HG03097 (cell line): ENCODE data around the gene SERPINI1.
"Not testable (repeated sequence)": the region's sequence is repeated elsewhere in the genome, so short reads cannot be mapped to it uniquely, and the experiment has no call there.

Experiments
- ATAC-seq: cut with Tn5 transposase; IDR thresholded peaks from one replicate; pipeline ENCODE4 v1.9.1; 2021; ENCODE audit not compliant: unreplicated experiment, low FRiP score

The SERPINI1 gene

DNA sequence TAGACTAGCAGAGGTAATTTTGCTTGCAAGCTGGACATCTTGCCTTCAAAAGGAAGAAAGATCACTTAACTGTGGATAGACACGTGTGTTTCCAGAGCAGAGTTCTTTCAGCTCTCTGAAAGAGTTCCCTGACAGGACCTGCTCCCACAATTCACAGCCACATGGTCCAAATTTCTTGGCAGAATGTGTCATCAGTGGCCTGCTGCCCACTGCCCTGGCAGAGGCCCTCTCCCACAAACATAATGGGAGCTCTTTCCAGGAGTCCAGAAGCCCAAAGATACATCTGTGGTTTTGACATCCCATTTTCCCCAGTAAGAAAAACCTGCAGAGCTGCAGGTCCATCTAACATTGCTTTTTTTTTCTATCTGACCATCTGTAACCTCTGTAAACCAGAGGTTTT, 48.3 kb downstream of the SERPINI1 start:
- ATAC-seq, result no peak

DNA sequence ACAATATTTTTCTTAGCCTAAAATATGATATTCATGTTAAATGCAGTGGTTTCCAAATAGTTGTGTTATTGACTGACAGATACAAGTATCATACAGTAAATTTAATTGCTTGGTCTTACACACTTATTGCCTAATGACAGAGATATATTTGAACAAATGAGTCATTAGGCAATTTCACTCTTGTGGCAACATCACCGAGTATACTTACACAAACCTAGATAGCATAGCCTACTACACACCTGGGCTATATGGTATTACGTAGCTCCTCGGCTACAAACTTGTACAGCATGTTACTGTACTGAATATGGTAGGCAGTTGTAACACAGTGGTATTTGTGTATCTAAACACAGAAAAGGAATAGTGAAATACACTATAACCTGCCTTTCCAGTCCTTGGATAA, 50.3 kb downstream of the SERPINI1 start:
- ATAC-seq, result no peak

DNA sequence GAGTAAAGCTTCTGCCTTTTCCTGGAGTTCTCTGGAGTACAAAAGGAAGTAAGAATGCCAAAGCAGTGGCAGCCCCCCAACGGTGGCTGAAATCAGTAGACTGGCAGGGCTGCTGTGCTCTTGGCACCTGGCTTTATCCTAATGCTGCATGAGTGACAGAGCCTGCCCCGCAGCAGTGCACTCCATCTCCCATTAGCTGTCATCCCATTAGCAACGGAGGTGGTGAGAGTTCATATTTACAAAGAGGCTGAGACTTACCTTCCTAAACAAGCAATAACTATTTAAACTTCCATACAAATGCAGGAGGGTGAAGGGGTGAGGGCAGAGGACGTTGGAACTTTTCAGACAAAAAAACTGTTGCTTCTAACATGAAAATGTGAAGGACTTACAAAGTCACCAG, 51.9 kb downstream of the SERPINI1 start:
- ATAC-seq, result no peak

DNA sequence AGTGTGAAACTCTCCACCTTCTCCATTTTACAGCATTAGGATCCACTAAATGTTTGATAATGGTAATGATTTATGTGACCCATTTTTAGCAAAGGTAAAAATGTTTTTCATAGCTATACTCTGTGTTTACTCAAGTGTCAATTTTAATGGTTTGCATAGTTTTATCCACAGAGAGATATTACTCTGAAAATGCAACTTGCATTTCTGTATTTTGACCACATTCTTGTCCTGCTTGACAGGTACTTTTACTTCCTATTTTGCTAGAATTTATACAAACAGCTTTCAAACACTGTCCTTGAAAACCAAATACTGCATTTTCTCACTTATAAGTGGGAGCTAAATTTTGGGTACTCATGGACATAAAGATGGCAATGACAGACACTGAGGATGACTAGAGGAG, 62.9 kb downstream of the SERPINI1 start:
- ATAC-seq, result no peak

DNA sequence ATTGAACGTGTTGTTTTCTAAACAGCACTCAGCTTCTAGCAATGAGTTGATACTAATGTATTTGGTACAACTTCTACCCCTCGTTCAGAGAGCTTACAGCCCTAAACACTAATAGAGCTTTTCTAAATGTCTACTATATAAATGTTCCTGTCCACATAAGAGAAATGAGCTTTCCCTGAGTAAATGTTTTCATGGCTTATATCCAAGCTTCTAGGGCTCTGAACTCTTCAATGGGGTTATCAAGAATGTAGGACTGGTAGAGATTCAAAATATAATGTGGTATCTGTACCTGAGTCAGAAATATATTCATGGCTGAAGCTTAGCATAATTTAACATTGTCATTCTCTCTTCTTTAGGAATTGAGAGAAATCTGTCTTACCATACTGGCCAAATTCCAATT, 73.4 kb downstream of the SERPINI1 start:
- ATAC-seq, result no peak

DNA sequence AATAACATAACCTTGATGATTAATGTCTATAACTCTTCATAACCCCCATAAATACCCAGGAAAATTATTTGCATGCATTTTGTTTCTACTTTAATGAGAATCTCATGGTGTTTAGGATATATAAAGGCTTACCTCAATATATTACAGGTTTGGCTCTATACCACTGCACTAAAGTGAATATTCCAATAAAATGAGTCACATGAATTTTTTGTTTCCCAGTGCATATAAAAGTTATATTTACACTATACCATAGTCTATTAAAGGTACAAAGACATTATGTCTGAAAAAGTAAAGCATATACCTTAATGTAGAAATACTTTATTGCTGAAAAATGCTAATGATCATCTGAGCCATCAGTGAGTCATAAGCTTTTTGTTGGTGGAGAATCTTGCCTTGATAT, 74.7 kb downstream of the SERPINI1 start:
- ATAC-seq, result no peak

DNA sequence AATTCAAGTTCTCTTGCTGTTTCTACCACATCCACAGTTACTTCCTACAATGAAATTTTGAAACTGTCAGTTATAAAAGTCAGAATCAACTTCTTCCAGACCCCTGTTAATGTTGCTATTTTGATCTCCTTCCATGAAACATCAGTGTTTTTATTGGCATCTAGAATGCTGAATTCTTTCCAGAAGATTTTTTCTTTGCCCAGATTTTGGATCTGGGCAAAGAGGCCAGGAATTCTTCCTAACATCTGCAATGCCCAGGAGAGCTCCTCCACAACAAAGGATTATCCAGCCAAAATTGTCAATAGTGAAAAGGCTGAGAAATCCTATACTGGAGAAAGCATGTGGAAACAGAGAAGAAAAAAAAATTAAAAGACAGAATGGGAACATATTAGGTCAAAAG, 75.5 kb downstream of the SERPINI1 start:
- ATAC-seq, result no peak

DNA sequence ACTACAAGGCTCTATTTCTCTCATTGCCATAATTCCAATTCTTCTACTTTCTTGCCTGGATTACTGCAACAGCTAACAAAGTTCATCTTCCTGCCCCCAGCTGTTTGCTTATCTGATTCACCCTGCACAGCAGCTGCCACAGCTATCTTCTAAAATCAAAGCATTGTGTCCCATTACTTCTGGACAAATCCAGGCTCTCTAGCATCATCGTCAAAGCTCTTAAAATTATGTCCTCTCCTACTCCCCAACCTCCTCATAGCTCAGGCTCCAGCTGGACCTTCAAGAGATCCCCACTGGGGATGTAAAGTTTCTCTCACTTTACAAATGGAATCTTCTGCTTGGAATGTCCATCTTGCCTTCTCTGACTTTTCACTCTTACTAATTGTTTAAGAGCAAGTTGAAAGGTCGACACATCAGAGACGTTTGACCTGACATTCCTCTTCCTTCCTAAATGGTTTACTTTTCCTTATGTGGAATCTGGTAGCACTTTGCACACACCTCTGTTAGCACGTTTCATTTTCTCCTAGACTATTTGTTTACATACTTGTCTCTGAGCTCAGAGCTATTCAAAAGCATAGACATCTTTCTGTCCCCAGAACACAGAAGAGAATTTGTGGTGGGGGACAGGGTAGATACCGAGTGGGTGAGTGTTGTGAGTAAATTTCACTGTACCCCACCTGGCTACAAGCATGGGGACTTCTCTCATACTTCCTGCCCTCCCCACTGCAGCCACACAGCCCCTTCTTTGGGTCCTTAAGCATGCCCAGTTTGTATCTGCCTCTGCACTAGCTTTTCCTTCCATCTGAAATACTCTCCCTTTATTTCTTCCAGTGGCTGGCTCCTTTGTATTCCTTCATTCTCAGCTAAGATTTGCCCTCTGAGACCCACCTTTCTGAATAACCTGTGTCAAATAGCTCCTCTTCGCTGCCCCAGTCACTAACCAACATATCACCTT, 77.9 kb downstream of the SERPINI1 start:
- ATAC-seq, result no peak

DNA sequence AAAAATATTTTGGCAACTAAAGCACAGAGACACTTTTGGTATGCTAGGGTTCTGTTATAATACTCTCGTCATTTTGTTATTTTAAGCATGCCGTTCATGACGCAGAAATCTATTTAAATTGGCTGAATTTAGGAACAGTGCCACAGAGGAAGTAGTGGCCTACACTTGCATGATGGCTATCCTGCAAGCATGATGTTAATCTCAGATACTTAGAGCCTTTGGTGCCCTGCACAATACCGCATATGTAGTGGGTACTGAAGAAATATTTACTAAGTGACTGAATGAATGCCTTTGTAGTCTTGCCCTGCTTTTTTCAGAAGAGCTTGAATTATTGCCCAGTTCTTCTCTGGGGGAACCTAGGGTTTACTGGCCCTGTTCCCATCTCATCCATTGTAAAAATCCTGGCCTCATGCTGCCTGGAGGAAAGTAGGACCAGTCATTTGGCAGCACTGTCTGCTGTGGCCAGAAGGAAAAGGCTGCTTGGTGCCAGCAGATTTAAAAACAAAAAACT, 79.0 kb downstream of the SERPINI1 start:
- ATAC-seq, result no peak

DNA sequence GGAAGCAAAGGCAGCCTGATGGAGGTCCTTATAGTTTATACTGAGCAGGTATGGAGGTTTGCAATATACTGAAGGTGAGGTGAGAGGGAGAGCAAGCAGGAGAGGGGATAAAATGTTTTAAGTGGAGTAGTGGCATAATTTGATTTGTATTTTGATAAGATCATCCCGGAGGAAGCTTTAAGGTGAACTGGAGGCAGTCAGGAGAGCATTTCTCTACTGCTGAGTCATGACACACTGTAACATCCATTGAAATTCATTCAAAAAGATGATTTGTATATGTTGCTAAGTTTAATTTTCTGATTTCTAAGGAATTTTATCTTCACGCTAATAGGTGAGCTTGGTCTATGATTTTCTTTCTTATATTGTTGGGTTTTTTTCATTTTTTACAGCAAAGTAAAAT, 81.4 kb downstream of the SERPINI1 start:
- no peak for ATAC-seq

DNA sequence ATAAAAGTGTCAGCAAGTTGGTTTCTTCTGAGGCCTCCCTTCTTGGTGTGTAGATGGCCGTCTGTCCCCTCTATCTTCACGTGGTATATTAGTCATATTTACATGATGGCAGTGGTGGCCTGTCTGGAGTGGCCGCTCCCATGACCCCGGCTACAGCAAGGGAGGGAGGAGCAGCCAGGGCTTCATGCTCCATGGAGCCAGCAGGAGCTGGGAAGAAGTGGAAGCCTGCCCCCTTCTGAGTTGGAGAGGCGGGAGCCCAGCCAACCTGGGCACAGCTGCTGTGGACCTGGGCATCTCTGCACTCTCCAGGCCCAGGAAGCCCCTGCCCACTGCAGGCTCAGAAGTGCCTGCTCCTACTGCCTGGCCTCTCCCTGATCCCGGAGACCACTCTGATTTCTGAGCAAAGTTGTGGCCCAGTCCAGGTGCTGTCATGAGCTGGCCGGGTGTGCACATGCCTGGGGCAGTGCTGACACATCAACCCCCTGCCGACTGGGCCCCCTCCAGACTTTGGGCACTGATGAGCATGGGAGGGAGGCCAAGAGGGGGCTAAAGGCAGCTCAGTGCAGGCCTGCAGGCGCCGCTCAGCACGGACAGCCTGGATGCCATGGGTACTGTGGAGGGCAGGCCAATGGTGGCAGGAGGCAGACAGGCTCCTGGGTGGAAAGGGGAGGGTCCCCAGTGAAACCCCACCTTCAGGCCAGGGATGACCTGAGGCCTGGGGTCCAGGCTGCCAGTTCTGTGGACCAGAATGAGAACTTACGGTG, 84.8 kb downstream of the SERPINI1 start:
- ATAC-seq, result no peak

DNA sequence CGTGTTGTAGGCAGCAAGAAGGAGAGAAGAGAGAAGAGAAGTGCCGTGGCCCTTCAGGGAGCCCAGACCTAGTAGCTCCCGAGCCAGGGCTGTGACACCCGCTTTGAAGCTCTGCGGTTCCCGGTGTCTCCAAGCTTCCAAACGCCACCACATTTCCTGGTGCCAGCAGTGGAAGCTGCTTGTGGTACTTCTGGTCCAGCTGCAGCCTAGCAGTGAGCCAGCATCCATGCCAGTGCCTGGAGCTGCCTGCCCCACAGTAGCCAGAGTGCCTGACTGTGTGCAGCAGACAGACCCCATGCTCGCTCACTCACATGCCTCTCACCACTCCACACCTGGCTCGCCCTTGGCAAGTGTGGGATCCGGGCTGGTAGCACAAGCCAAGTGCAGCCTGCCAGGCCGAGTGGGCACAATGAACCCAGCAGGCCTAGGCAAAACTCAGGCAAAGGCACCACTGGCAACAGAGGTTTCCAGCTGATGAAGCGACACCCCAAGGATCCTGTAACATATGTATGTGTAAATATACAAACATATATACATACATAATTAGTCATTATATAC, 85.8 kb downstream of the SERPINI1 start:
- no peak for ATAC-seq

DNA sequence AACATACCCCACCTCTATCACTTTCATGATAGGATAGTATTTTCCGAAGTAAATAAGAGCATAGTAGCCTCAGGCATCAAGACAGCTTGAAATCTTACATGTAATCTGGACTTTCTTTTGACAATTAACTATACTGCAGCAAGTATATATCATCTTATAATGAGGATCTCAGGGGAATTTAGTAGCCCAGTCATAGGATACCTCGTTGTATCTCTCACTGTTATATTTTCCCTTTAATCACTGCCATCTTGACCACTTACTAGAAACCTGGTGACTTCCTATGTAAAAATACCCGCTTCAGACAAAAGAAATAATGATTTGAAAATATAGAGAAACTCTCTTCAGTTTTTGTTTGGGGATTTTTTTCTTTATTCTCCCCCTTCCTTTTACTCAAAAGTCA, 88.2 kb downstream of the SERPINI1 start:
- no peak for ATAC-seq

DNA sequence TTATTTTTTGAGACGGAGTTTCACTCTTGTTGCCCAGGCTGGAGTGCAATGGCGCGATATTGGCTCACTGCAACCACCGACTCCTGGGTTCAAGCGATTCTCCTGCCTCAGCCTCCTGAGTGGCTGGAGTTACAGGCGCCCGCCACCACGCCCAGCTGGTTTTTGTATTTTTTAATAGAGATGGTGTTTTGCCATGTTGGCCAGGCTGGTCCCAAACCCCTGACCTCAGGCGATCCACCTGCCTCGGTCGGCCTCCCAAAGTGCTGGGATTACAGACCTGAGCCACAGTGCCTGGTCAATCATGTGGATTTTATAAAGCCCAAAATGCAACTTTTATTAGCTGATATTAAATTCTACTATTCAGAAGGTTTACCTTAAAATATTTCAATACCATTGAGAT, 92.1 kb downstream of the SERPINI1 start:
- ATAC-seq, result not testable (repeated sequence)

DNA sequence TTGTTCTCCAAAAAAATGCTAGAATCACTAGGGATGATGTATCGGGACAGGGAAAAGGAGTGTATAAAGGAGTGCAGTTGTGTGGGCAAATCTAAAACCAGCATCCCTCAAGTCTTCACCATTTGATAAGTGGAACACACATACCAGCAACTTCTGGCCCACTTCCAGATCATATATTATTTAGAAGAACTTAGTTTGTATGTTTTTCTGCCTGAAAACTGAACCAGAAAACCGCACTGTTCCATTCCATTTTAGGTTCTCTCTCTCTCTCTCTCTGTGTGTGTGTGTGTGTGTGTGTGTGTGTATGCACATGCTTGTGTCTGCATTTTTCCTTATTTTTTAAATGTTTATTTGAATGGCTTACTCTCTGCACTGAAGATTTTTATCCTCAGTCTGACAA, 93.5 kb downstream of the SERPINI1 start:
- no peak for ATAC-seq

DNA sequence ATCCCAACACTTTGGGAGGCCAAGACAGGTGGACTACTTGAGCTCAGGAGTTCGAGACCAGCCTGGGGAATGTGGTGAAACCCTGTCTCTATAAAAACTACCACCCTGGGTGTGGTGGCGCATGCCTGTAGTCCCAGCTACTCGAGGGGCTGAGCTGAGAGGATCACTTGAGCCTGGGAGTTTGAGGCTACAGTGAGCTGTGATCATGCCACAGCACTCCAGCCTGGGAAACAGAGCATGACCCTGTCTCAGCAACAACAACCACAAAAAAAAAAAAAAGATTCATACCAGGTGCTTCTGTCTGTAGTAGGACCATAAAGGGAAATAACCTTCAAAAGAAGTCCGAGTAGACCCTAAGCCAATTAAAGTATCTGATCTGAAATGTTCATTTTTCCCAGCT, 94.5 kb downstream of the SERPINI1 start:
- no peak for ATAC-seq

DNA sequence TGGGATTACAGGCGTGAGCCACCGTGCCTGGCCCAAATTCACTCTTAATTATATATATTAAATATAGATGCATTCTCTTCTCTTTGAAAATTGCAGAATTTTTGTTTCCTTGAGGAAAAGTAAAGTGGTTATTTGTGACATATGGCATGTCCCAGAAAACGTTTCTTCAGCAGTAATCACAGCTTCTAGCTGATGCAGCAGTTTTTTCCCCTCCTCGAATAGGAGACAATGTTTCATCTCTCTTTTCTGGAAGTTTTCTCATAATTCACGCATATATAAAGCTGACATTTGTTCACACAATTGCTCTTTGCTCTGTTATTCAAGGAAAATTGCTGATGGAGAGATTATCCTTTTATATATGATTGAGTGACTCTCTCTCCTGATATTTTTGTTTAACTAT, 99.8 kb downstream of the SERPINI1 start:
- no peak for ATAC-seq

DNA sequence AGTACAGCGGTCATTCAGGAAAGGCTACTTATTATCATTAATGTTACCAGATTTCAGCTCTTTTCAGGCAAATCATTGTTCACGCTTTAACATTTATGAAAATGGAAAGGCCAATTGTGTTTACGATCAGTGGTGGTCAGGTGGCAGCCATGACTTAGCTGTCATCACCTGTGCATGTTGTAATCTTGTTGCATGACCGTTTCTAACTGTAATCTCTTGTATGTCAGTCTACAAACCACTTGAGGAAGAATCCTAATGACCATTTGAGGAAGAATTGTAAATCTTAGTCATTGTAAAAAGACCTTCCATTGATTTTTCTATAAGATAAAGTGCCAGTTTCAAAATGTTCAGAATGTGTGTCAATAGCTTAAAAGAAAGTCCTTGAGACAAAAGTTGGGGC, 100.4 kb downstream of the SERPINI1 start:
- ATAC-seq, result no peak

DNA sequence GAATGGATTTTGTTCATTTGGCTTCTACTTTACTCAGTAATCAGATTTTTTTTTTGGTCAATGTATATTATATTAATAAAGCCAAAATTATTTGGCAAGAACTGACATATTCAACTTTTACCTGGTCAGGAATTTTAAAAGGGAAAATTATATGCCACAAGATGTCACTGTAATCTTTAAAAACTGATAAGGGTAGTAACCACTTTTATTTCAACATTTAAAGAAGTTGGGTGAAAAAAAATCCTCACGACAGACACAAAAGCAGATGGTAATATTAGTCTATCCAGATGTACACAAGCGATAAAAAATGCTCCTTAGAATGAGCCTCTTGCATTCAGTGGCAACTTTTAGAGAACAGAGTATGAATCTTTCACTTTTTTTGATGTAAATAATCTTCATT, 101.9 kb downstream of the SERPINI1 start:
- ATAC-seq, result no peak

DNA sequence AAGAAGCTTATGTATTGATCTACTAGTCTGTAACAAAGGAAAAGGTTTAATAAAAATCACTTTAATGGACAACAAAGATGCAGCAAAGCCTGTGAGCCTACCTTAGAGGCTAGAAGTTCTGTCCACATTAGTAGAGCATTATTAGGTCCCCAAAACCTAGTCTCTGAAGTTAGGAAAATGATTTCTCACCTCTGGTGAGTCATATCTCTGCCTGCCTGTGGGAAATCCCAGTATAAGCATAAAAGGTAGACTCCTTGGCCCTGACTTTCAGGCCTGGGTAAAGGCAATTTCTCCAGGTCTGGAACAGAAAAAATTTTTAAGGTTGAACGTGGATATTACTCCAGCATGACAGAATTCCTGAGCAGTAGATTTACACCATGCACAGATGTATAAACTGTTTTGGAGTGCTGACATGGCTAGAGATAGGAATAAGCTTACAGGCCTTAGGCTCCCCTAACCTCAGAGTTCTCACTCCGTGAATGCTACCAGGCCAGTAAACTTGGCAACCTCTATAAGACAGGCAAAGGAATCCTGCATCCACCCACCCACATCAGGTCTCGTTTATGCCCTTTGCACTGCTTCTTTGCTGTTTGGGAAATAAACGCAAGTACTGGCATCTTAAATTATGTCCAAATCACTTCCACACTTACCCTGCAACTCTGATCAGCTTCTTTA, 104.1 kb downstream of the SERPINI1 start:
- ATAC-seq, result no peak

DNA sequence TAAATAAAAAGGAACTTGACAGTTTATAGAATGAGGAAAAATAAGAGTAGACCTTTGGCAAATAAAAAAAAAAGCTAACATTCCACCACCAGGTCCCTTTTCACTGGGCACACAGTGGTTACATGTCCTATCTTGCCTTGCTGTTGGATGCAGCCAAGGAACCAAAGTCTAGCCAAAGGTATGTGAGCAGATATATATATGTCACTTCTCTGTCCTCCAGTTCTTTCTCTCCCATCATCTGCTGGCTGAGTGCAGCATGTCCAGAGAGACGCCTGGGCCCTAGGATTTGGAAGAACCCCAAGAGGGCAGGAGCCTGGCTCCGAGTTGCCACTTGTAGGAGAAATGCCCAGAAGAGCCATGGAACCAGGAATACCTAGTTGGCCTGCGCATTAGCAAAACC, 104.7 kb downstream of the SERPINI1 start:
- no peak for ATAC-seq
